Panc1 (cell line): Measurements from ENCODE around the gene STRADA. TPM values are rescaled to one million over a fixed set of nuclear protein-coding genes. Genes with fewer than 3 reads are reported as not detected.

Experiments
- ATAC-seq: fragments of 200-7000 bp; cut with Tn5 transposase; 2 replicates; pipeline ENCODE4 v1.9.1; 2020; ENCODE audit warnings: mild to moderate bottlenecking, moderate library complexity
- BruUV-seq: library from RNA; stranded (reverse); fragments of 400-500 nt; replicated peaks from 2 replicates; lab custom pipeline; 2021; lab: Mats Ljungman, UMichigan
- CTCF ChIA-PET: fragments of 300-600 bp; sonication (Branson Sonifier 250); formaldehyde crosslinking; loops from one replicate; lab custom pipeline; 2022; ENCODE audit warnings: antibody characterized with exemption; lab: Charles Lee
- POLR2A ChIA-PET: fragments of 300-600 bp; sonication (Branson Sonifier 250); formaldehyde crosslinking; loops from one replicate; lab custom pipeline; 2022; ENCODE audit warnings: antibody characterized with exemption; lab: Charles Lee
- DNase-seq: peaks from one replicate; pipeline ENCODE4 v3.0.0-alpha.2; 2010; ENCODE audit warnings: low read depth, low spot score
- H3K27ac ChIP-seq: 2 replicates; pipeline ENCODE4 v1.5.1; 2011; ENCODE audit warnings: mild to moderate bottlenecking, low read length, inconsistent platforms
- H3K27me3 ChIP-seq: fragments of 200-500 bp; sonication (Bioruptor generic); 2 replicates; pipeline ENCODE4 v1.6.0; 2014; ENCODE audit warnings: low read length, inconsistent platforms; ENCODE audit not compliant: control insufficient read depth, insufficient read depth
- H3K36me3 ChIP-seq: fragments of 200-500 bp; sonication (Bioruptor generic); 2 replicates; pipeline ENCODE4 v1.5.1; 2014; ENCODE audit warnings: inconsistent platforms, mild to moderate bottlenecking, low read length, moderate library complexity; ENCODE audit not compliant: control insufficient read depth, insufficient read depth
- H3K4me1 ChIP-seq: 2 replicates; pipeline ENCODE4 v1.5.1; 2011; ENCODE audit warnings: inconsistent platforms, mild to moderate bottlenecking, low read length, moderate library complexity; ENCODE audit not compliant: control insufficient read depth, insufficient read depth
- H3K4me3 ChIP-seq, 2 experiments: 2 replicates each; pipeline ENCODE4 v1.5.1; 2011 to 2012; ENCODE audit warnings: low read depth in 2 of 2, low read length in 2 of 2, mild to moderate bottlenecking in 2 of 2, inconsistent platforms in 1 of 2, moderate library complexity in 1 of 2
- H3K9me3 ChIP-seq: fragments of 200-500 bp; sonication (Bioruptor generic); 2 replicates; pipeline ENCODE4 v1.5.1; 2014; ENCODE audit warnings: low read depth, mild to moderate bottlenecking, inconsistent platforms, low read length, moderate library complexity; ENCODE audit not compliant: control insufficient read depth, insufficient read depth
- POLR2AphosphoS5 ChIP-seq: IDR thresholded peaks from 2 replicates; pipeline ENCODE4 v1.6.1; 2012; ENCODE audit warnings: mild to moderate bottlenecking, low read depth, low read length, moderate library complexity
- REST ChIP-seq, 2 experiments: IDR thresholded peaks; 2 replicates each; pipeline ENCODE4 v1.6.1; 2011 to 2012; ENCODE audit warnings: low read depth in 2 of 2, control low read depth in 1 of 2, low read length in 1 of 2, mild to moderate bottlenecking in 1 of 2, moderate library complexity in 1 of 2; ENCODE audit not compliant: insufficient read depth in 1 of 2
- SIN3A ChIP-seq: IDR thresholded peaks from 2 replicates; pipeline ENCODE4 v1.6.1; 2012; ENCODE audit warnings: low read depth, mild to moderate bottlenecking, low read length, moderate library complexity, borderline replicate concordance; ENCODE audit not compliant: insufficient read depth
- TCF7L2 ChIP-seq: IDR thresholded peaks from 2 replicates; pipeline ENCODE4 v1.6.1; 2011; ENCODE audit warnings: mild to moderate bottlenecking, low read depth, low read length, inconsistent platforms
- in situ Hi-C: cut with HindIII; loops from 2 replicates; pipeline ENCODE4 v1.10.0; 2016; ENCODE audit warnings: low sequenced_read_pairs, low pct_unique_long_range_greater_than_20kb
- intact Hi-C: fragments of 100-400 bp; cut with micrococcal nuclease; formaldehyde crosslinking; loops from one replicate; pipeline ENCODE4 v1.10.0; 2022; ENCODE audit not compliant: unreplicated experiment
- total RNA-seq: library from RNA; stranded (reverse); gene quantifications from one replicate; pipeline ENCODE4 v1.2.1, GENCODE V29; 2021; ENCODE audit not compliant: unreplicated experiment
- TF ChIP-seq, protein P1 (sequence below): fragments of 450-650 bp; IDR thresholded peaks from 2 replicates; pipeline ENCODE4 v1.5.1; 2017; ENCODE audit warnings: mild to moderate bottlenecking

Gene STRADA
- total RNA-seq, 1 experiment from 2014 or later: 26.0 TPM

GRCh38 chr17:63704259-63704576, 37.4 kb downstream of the STRADA start:
- BruUV-seq: no TSS peak
- Histone ChIP-seq H3K9me3 (no peaks in the 10 kb centered on the region), H3K27me3 (no peaks in the 10 kb centered on the region), H3K4me1 (no peaks in the 10 kb centered on the region; the same call in 1 of the 2 replicates), H3K27ac (no peak overlapping the region), H3K4me3 (no peak overlapping the region), H3K36me3 (no peaks in the 10 kb centered on the region)
- TF ChIP-seq SIN3A (no peak), TCF7L2 (no peak), REST (IDR thresholded peaks at IDR 0.05; ENCODE audit: insufficient read depth in 1 of 2, low read depth in 2 of 2, low read length in 1 of 2) (no peak), POLR2AphosphoS5 (no peak)
- TF ChIP-seq, protein P1, sequence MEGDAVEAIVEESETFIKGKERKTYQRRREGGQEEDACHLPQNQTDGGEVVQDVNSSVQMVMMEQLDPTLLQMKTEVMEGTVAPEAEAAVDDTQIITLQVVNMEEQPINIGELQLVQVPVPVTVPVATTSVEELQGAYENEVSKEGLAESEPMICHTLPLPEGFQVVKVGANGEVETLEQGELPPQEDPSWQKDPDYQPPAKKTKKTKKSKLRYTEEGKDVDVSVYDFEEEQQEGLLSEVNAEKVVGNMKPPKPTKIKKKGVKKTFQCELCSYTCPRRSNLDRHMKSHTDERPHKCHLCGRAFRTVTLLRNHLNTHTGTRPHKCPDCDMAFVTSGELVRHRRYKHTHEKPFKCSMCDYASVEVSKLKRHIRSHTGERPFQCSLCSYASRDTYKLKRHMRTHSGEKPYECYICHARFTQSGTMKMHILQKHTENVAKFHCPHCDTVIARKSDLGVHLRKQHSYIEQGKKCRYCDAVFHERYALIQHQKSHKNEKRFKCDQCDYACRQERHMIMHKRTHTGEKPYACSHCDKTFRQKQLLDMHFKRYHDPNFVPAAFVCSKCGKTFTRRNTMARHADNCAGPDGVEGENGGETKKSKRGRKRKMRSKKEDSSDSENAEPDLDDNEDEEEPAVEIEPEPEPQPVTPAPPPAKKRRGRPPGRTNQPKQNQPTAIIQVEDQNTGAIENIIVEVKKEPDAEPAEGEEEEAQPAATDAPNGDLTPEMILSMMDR: no peak
- ATAC-seq (no peak), DNase-seq (no peak)
- in situ Hi-C loops: no loop called here
- ChIA-PET CTCF (no interaction called here), POLR2A (no interaction called here)
- intact Hi-C loops: no loop called here

DNA sequence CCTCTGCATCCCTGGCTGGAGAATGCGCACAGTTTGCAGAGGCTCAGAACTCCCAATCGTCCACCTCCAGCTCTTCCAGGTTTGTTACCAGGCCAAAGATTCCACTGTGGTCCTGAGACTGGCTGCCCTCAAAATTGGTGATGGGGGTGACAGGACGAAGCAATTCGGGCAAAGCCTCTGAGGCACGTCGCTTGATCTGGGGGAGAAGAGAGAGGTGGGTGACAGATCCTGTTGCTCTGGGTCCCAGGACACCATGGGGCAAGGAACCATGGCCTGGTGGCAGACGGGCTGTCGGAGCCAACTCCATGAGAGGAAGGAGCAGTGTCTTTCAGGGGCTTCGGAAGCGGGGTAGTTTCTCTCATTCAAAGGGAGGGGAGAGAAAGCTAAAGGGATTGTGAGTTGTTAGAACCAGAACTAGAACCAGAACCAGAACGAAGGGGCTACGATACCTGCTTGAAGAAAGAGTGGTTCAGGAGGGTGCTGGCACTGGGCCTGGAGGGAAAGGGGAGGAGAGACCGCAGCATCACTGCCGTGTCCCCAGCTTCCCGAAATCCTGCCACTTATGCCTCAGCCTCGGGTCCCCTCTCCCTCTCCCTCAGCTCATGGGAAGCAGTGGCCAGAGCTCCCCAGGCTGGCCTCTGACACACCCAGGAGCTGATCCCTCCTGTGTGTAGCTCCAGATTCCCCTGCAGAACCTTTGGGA, 37.9 kb downstream of the STRADA start:
- ChIA-PET CTCF (no interaction called here), POLR2A (no interaction called here)
- BruUV-seq: no TSS peak
- no peak overlapping the region for H3K4me3 ChIP-seq
- H3K36me3 ChIP-seq: no peaks in the 10 kb centered on the region
- no peaks in the 10 kb centered on the region; the same call in 1 of the 2 replicates for H3K4me1 ChIP-seq
- intact Hi-C loops (no loop called here), in situ Hi-C loops (no loop called here)
- H3K27me3 ChIP-seq: no peaks in the 10 kb centered on the region
- no peak for TF ChIP-seq SIN3A
- no peak for DNase-seq
- no peaks in the 10 kb centered on the region for H3K9me3 ChIP-seq
- no peak overlapping the region for H3K27ac ChIP-seq
- no peak for ATAC-seq

- ATAC-seq (no peak), DNase-seq (no peak)
- no peaks in the 10 kb centered on the region for H3K9me3 ChIP-seq
- intact Hi-C loops: no loop called here
- in situ Hi-C loops: no loop called here
- ChIA-PET POLR2A (no interaction called here), CTCF (no interaction called here)
- TF ChIP-seq, protein P1: no peak
- no peak for TF ChIP-seq REST (IDR thresholded peaks at IDR 0.05; ENCODE audit: insufficient read depth in 1 of 2, low read depth in 2 of 2, low read length in 1 of 2)
- no peak for TF ChIP-seq POLR2AphosphoS5
- TF ChIP-seq TCF7L2: no peak
- no peak for TF ChIP-seq SIN3A
- H3K27ac ChIP-seq: no peak overlapping the region
- no peak overlapping the region for H3K4me3 ChIP-seq
- TSS peak; percentile 82 for BruUV-seq
- no peaks in the 10 kb centered on the region; the same call in 1 of the 2 replicates for H3K4me1 ChIP-seq
- H3K27me3 ChIP-seq: no peaks in the 10 kb centered on the region
- H3K36me3 ChIP-seq: no peaks in the 10 kb centered on the region
These were observed 38.6 kb downstream of the STRADA start for GRCh38 chr17:63703029-63703428.
